Measurements from ENCODE around the gene TCERG1L. TPM values are rescaled to one million over a fixed set of nuclear protein-coding genes. Genes with fewer than 3 reads are reported as not detected.

Gene TCERG1L
- total RNA-seq, 1 donor from 2014 or later = 0.31 TPM

GRCh38 chr10:131100418-131101410 is 210.8 kb downstream of the TCERG1L start:
- peak; percentile 32 for DNase-seq

GRCh38 chr10:131099028-131099726 is 212.3 kb downstream of the TCERG1L start:
- DNase-seq = no peak

GRCh38 chr10:131098416-131098952 is 213.0 kb downstream of the TCERG1L start:
- DNase-seq = no peak

GRCh38 chr10:131096031-131096430 is 215.5 kb downstream of the TCERG1L start:
- DNase-seq = no peak

- DNase-seq = no peak
These were observed 216.3 kb downstream of the TCERG1L start for GRCh38 chr10:131095313-131095580.

GRCh38 chr10:131094527-131095312 is 216.8 kb downstream of the TCERG1L start:
- DNase-seq = peak; percentile 56

- DNase-seq = no peak
These were observed 217.6 kb downstream of the TCERG1L start for GRCh38 chr10:131093795-131094366.

- no peak for DNase-seq
These were observed 218.2 kb downstream of the TCERG1L start for GRCh38 chr10:131093346-131093745.

GRCh38 chr10:131092876-131093275 is 218.6 kb downstream of the TCERG1L start:
- DNase-seq = no peak

GRCh38 chr10:131092386-131092785 is 219.1 kb downstream of the TCERG1L start:
- no peak for DNase-seq

GRCh38 chr10:131091682-131092081 is 219.8 kb downstream of the TCERG1L start:
- no peak for DNase-seq

- no peak for DNase-seq
These were observed 220.5 kb downstream of the TCERG1L start for GRCh38 chr10:131090761-131091661.

- DNase-seq = no peak
These were observed 221.7 kb downstream of the TCERG1L start for GRCh38 chr10:131089861-131090260.

GRCh38 chr10:131089150-131089549 is 222.4 kb downstream of the TCERG1L start:
- DNase-seq = no peak

- no peak for DNase-seq
These were observed 222.9 kb downstream of the TCERG1L start for GRCh38 chr10:131088619-131089018.

- DNase-seq = no peak
These were observed 223.9 kb downstream of the TCERG1L start for GRCh38 chr10:131087464-131088215.

GRCh38 chr10:131086511-131086910 is 225.0 kb downstream of the TCERG1L start:
- no peak for DNase-seq

GRCh38 chr10:131086094-131086493 is 225.4 kb downstream of the TCERG1L start:
- no peak for DNase-seq

- peak; percentile 26 for DNase-seq
These were observed 226.2 kb downstream of the TCERG1L start for GRCh38 chr10:131085091-131085860.

- no peak for DNase-seq
These were observed 226.8 kb downstream of the TCERG1L start for GRCh38 chr10:131084791-131085090.

Data from tongue (tissue), 2 donors.